ENCODE results near the gene ATP6V1C2.

GRCh38 chr2:10778724-10779115 is 57.3 kb downstream of the ATP6V1C2 start:
- no peak for TF ChIP-seq EZH2phosphoT487 (IDR thresholded peaks at IDR 0.05; ENCODE audit: borderline replicate concordance, low read length)
- no peak for TF ChIP-seq CTCF (IDR thresholded peaks at IDR 0.05; ENCODE audit: low read depth, low read length, poor library complexity, severe bottlenecking)

Measured in DOHH2 (cell line).